Spleen (tissue), 11 donors: Measurements from ENCODE around the gene MAP7D2. TPM values are rescaled to one million over a fixed set of nuclear protein-coding genes. Genes with fewer than 3 reads are reported as not detected.

Experiments
- DNase-seq: peaks from one replicate; pipeline ENCODE4 v3.0.0-alpha.2; 2020
- H3K27ac ChIP-seq, 8 donors: fragments of 200-600 bp; sonication (generic) in 7 of 8; 1 replicate in 4 of 8; 2 replicates in 4 of 8; pipeline versions ENCODE4 v1.5.0 to v1.8.0; 2016 to 2021; ENCODE audit warnings: inconsistent platforms in 4 of 8, mild to moderate bottlenecking in 4 of 8, moderate library complexity in 1 of 8
- H3K27me3 ChIP-seq, 7 donors: fragments of 200-600 bp; sonication (generic) in 6 of 7; replicated peaks in 1 of 7; 1 replicate in 4 of 7; 2 replicates in 3 of 7; pipeline versions ENCODE4 v1.5.0 to v1.8.0; 2016 to 2021; ENCODE audit warnings: inconsistent platforms in 3 of 7, mild to moderate bottlenecking in 1 of 7
- H3K36me3 ChIP-seq, 6 donors: fragments of 200-600 bp; sonication (generic) in 5 of 6; 1 replicate in 4 of 6; 2 replicates in 2 of 6; pipeline versions ENCODE4 v1.5.0 to v1.8.0; 2016 to 2021; ENCODE audit warnings: inconsistent platforms in 2 of 6
- H3K4me1 ChIP-seq, 6 donors: fragments of 200-600 bp; sonication (generic) in 5 of 6; 1 replicate in 3 of 6; 2 replicates in 3 of 6; pipeline versions ENCODE4 v1.5.0 to v1.8.0; 2016 to 2021; ENCODE audit warnings: inconsistent platforms in 3 of 6
- H3K4me3 ChIP-seq, 8 donors: fragments of 200-600 bp; sonication (generic) in 7 of 8; 1 replicate in 4 of 8; 2 replicates in 4 of 8; pipeline versions ENCODE4 v1.5.0 to v1.8.0; 2016 to 2021; ENCODE audit warnings: inconsistent platforms in 4 of 8, mild to moderate bottlenecking in 4 of 8, moderate library complexity in 2 of 8
- H3K9me3 ChIP-seq, 8 donors: fragments of 200-600 bp; sonication (generic) in 7 of 8; 1 replicate in 4 of 8; 2 replicates in 4 of 8; pipeline versions ENCODE4 v1.5.0 to v1.8.0; 2016 to 2021; ENCODE audit warnings: inconsistent platforms in 4 of 8
- CTCF ChIP-seq, 11 experiments: fragments of 200-600 bp in 7 of 11; fragments of 450-650 bp in 4 of 11; sonication (generic) in 4 of 11; IDR thresholded peaks in 8 of 11; conservative IDR thresholded peaks in 3 of 11; 1 replicate in 7 of 11; 2 replicates in 4 of 11; pipeline versions ENCODE4 v1.4.0 to v1.8.0; 2016 to 2021; ENCODE audit warnings: antibody characterized with exemption in 11 of 11, inconsistent platforms in 4 of 11, mild to moderate bottlenecking in 1 of 11
- POLR2A ChIP-seq, 3 donors: fragments of 450-650 bp; IDR thresholded peaks; one replicate each; pipeline ENCODE4 v1.5.1; 2017; ENCODE audit warnings: antibody characterized with exemption in 3 of 3, mild to moderate bottlenecking in 1 of 3
- POLR2AphosphoS5 ChIP-seq, 3 donors: sonication (generic); formaldehyde crosslinking; IDR thresholded peaks; one replicate each; pipeline ENCODE4 v1.5.1; 2017; ENCODE audit warnings: antibody characterized with exemption in 3 of 3
- WGBS, 5 donors: extraction: QIAGEN DNeasy Blood & Tissue Kit in 3 of 5; methylation state at CpG; one replicate each; pipeline versions ENCODE4 v1.1.5 to v1.1.7; 2013 to 2018; 5-methylcytosine and 5-hydroxymethylcytosine counted together
- intact Hi-C: fragments of 100-400 bp; cut with DNase I; formaldehyde crosslinking; loops from one replicate; pipeline ENCODE4 v1.15.0; 2023; ENCODE audit warnings: low total_unique reads
- polyA plus RNA-seq, 3 donors: library from polyadenylated mRNA; stranded (reverse); fragments of 200-250 nt; gene quantifications; one replicate each; pipeline ENCODE4 v1.2.1, GENCODE V29; 2013
- total RNA-seq, 7 donors: library from RNA; depleted of rRNA in 3 of 7; stranded (reverse); fragments of >200 nt in 3 of 7; fragmentation: NEBNext Ultra II Directional in 4 of 7; extraction: Animal tissue kit (Norgen Biotek cat#: 25700) in 4 of 7; gene quantifications; one replicate each; pipeline versions ENCODE4 v1.1.0 to v1.2.1, GENCODE V29; 2016 to 2021
- donor health status: healthy with polysubstance abuse.
- donor health status: DM: no; HTN: no; CAD: no; lungs with moderate emphysema.
- donor health status: DM: no; HTN: no; CAD: no.
- donor health status: Bipolar disorder and iron deficiency.
- donor health status: healthy.
- donor health status: DM: no; HTN: no; CAD: no.
- donor health status: DM: yes; HTN: yes; CAD: no.

The MAP7D2 gene
- total and polyA plus RNA-seq, 10 donors, result 0.02 to 0.67 (median 0.47) TPM; not detected in 3

GRCh38 chrX:20116087-20116576, 575 bp downstream of the MAP7D2 start:
- Histone ChIP-seq H3K27ac (no peak overlapping the region), H3K36me3 (no peaks in the 10 kb centered on the region), H3K9me3 (no peaks in the 10 kb centered on the region), H3K4me1 (peaks cover 0 to 15% (median 6%) of the 10 kb centered on the region in 6 donors), H3K4me3 (peak overlapping the region in 7 of 8 donors; percentile 7 to 60 (median 27)), H3K27me3 (peaks cover 0 to 26% (median 20%) of the 10 kb centered on the region in 7 donors)
- no peak for DNase-seq
- intact Hi-C loops, result no loop called here
- TF ChIP-seq CTCF (IDR thresholded peaks at IDR 0.05 in 8 of 11, conservative IDR thresholded peaks at IDR 0.05 in 3 of 11), result no peak
- no peak for TF ChIP-seq POLR2AphosphoS5 (IDR thresholded peaks at IDR 0.05)
- no peak for TF ChIP-seq POLR2A (IDR thresholded peaks at IDR 0.05)
- WGBS, 5 donors, result 10 to 39% (median 20%) methylated on average over 20 to 47 of the region's 47 CpGs; no CpG with 5 or more reads in 1 of the 5 donors

- TF ChIP-seq CTCF (IDR thresholded peaks at IDR 0.05 in 8 of 11, conservative IDR thresholded peaks at IDR 0.05 in 3 of 11) (no peak), POLR2AphosphoS5 (IDR thresholded peaks at IDR 0.05) (no peak), POLR2A (IDR thresholded peaks at IDR 0.05) (no peak)
- Histone ChIP-seq H3K4me1 (peaks cover 0 to 15% (median 6%) of the 10 kb centered on the region in 6 donors), H3K27me3 (peaks cover 0 to 21% (median 15%) of the 10 kb centered on the region in 7 donors), H3K9me3 (no peaks in the 10 kb centered on the region), H3K36me3 (no peaks in the 10 kb centered on the region), H3K4me3 (no peak overlapping the region), H3K27ac (no peak overlapping the region)
- 83 to 92% (median 89%) methylated on average over 12 to 14 of the region's 14 CpGs for WGBS, 5 donors
- intact Hi-C loops, result no loop called here
- DNase-seq, result no peak
These were observed 4.5 kb downstream of the MAP7D2 start for GRCh38 chrX:20112022-20112774.

- peaks cover 0 to 12% (median 6%) of the 10 kb centered on the region in 7 donors for H3K27me3 ChIP-seq
- no peak for DNase-seq
- H3K4me1 ChIP-seq, result peaks cover 0 to 7% (median 3%) of the 10 kb centered on the region in 6 donors
- H3K9me3 ChIP-seq, result no peaks in the 10 kb centered on the region
- H3K27ac ChIP-seq, result no peak overlapping the region
- no peak overlapping the region for H3K4me3 ChIP-seq
- 92 to 99% (median 93%) methylated on average over 8 to 10 of the region's 10 CpGs for WGBS, 5 donors
- intact Hi-C loops, result no loop called here
- no peak for TF ChIP-seq POLR2A (IDR thresholded peaks at IDR 0.05)
- no peaks in the 10 kb centered on the region for H3K36me3 ChIP-seq
These were observed 5.4 kb downstream of the MAP7D2 start for GRCh38 chrX:20111271-20111670.

- 86 to 100% (median 95%) methylated on average over 2 of the region's 2 CpGs for WGBS, 5 donors
- intact Hi-C loops, result no loop called here
- Histone ChIP-seq H3K36me3 (no peaks in the 10 kb centered on the region), H3K4me3 (no peak overlapping the region), H3K27ac (no peak overlapping the region), H3K27me3 (peaks cover 0 to 4% (median 0%) of the 10 kb centered on the region in 7 donors), H3K9me3 (no peaks in the 10 kb centered on the region), H3K4me1 (no peaks in the 10 kb centered on the region)
- no peak for TF ChIP-seq POLR2A (IDR thresholded peaks at IDR 0.05)
- no peak for TF ChIP-seq CTCF (IDR thresholded peaks at IDR 0.05 in 8 of 11, conservative IDR thresholded peaks at IDR 0.05 in 3 of 11)
- no peak for TF ChIP-seq POLR2AphosphoS5 (IDR thresholded peaks at IDR 0.05)
- DNase-seq, result no peak
These were observed 14.6 kb downstream of the MAP7D2 start for GRCh38 chrX:20101934-20102581.
